ENCODE measurements around the gene EYA4. TPM values are rescaled to one million over a fixed set of nuclear protein-coding genes. Genes with fewer than 3 reads are reported as not detected.

The EYA4 gene
- total RNA-seq, 1 donor from 2014 or later = 21.4 TPM

- Mint-ChIP-seq H3K27me3 (ENCODE audit: low read depth) (peaks cover 88% of the 10 kb centered on the region), H3K4me3 (no peak overlapping the region), H3K4me1 (peaks cover 21% of the 10 kb centered on the region), H3K36me3 (no peaks in the 10 kb centered on the region), H3K9me3 (no peaks in the 10 kb centered on the region), H3K27ac (no peak overlapping the region)
- DNase-seq (ENCODE audit: low spot score in 2 of 2, unreplicated experiment in 2 of 2) = no peak
- TF ChIP-seq, protein P1, sequence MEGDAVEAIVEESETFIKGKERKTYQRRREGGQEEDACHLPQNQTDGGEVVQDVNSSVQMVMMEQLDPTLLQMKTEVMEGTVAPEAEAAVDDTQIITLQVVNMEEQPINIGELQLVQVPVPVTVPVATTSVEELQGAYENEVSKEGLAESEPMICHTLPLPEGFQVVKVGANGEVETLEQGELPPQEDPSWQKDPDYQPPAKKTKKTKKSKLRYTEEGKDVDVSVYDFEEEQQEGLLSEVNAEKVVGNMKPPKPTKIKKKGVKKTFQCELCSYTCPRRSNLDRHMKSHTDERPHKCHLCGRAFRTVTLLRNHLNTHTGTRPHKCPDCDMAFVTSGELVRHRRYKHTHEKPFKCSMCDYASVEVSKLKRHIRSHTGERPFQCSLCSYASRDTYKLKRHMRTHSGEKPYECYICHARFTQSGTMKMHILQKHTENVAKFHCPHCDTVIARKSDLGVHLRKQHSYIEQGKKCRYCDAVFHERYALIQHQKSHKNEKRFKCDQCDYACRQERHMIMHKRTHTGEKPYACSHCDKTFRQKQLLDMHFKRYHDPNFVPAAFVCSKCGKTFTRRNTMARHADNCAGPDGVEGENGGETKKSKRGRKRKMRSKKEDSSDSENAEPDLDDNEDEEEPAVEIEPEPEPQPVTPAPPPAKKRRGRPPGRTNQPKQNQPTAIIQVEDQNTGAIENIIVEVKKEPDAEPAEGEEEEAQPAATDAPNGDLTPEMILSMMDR (IDR thresholded peaks at IDR 0.05; ENCODE audit: unreplicated experiment) = no peak
Observed at GRCh38 chr6:133244519-133244918, 3.4 kb downstream of the EYA4 start.

GRCh38 chr6:133245007-133245406, 3.9 kb downstream of the EYA4 start:
- no peaks in the 10 kb centered on the region for H3K9me3 Mint-ChIP-seq
- no peak for DNase-seq (ENCODE audit: low spot score in 2 of 2, unreplicated experiment in 2 of 2)
- H3K4me3 Mint-ChIP-seq = no peak overlapping the region
- TF ChIP-seq, protein P1 (IDR thresholded peaks at IDR 0.05; ENCODE audit: unreplicated experiment) = no peak
- no peaks in the 10 kb centered on the region for H3K36me3 Mint-ChIP-seq
- peaks cover 88% of the 10 kb centered on the region for H3K27me3 Mint-ChIP-seq (ENCODE audit: low read depth)
- H3K4me1 Mint-ChIP-seq = peaks cover 21% of the 10 kb centered on the region
- no peak overlapping the region for H3K27ac Mint-ChIP-seq

DNA sequence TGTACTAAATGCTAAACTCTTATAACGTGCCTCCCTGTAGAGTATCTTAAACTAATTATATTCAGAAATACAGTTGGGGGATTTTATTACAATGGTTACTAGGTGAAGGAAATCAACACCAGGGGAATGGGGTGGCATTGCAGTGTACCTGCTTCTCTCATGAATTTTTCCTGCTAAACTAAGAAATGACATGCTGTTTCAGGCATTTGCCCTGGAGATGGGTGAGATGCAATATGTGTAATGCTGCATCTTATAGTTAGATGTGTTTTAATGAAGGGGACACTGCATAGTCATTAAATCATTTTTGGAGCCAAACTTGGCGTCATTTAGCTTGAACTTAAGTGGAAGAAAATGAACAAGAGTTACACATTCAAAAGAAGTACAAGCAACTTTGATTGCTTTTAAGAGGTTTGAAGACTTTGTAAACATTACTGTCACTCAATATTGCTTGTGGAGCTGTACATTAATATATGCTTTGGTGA, 4.3 kb downstream of the EYA4 start:
- peaks cover 84% of the 10 kb centered on the region for H3K27me3 Mint-ChIP-seq (ENCODE audit: low read depth)
- no peak overlapping the region for H3K4me3 Mint-ChIP-seq
- peaks cover 18% of the 10 kb centered on the region for H3K4me1 Mint-ChIP-seq
- H3K9me3 Mint-ChIP-seq = no peaks in the 10 kb centered on the region
- H3K27ac Mint-ChIP-seq = no peak overlapping the region
- no peaks in the 10 kb centered on the region for H3K36me3 Mint-ChIP-seq
- DNase-seq (ENCODE audit: low spot score in 2 of 2, unreplicated experiment in 2 of 2) = no peak
- TF ChIP-seq, protein P1 (IDR thresholded peaks at IDR 0.05; ENCODE audit: unreplicated experiment) = no peak

- no peak overlapping the region for H3K27ac Mint-ChIP-seq
- H3K27me3 Mint-ChIP-seq (ENCODE audit: low read depth) = peaks cover 76% of the 10 kb centered on the region
- H3K4me1 Mint-ChIP-seq = peaks cover 15% of the 10 kb centered on the region
Observed at GRCh38 chr6:133247581-133247980, 6.4 kb downstream of the EYA4 start.

DNA sequence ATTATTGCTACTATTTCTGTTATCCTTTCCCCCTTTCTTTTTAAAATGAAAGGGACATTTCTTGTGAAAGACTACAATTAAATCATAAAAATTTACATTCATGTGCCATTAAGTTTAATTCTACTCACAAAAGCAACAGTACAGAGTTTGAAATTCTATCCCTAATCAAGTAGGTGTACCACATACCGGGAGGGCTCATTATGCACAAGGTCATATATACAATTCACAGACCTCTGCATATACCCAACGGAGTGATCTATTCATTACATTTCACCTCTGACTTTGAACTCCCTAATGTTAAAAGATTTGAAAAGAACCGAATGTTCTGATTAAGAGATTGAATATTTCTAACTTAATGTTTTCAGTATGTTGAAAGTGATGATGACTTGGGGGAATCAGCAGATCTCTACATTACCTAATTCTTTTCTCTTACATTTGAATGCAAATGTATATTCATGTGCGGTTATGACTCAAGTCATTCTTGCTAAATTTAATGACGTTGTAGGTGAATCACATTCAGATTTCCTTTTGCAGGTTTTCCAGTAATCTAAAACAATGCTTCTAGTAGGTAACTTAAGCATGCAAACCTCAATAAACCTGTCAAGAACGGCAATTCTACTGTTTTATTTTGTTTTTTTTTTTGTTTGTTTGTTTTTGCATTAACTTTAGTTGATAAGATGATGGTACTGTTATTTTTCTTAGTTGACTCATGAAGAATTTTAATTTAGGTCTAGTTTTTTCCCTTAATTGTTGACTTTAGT, 7.3 kb downstream of the EYA4 start:
- Mint-ChIP-seq H3K4me3 (no peak overlapping the region), H3K9me3 (no peaks in the 10 kb centered on the region), H3K4me1 (peaks cover 10% of the 10 kb centered on the region), H3K36me3 (no peaks in the 10 kb centered on the region), H3K27ac (no peak overlapping the region), H3K27me3 (ENCODE audit: low read depth) (peaks cover 68% of the 10 kb centered on the region)
- TF ChIP-seq, protein P1 (IDR thresholded peaks at IDR 0.05; ENCODE audit: unreplicated experiment) = no peak
- DNase-seq (ENCODE audit: low spot score in 2 of 2, unreplicated experiment in 2 of 2) = no peak

More at GRCh38 chr6:133247581-133247980, 6.4 kb downstream of the EYA4 start:
- no peak for DNase-seq (ENCODE audit: low spot score in 2 of 2, unreplicated experiment in 2 of 2)
- Mint-ChIP-seq H3K4me3 (no peak overlapping the region), H3K36me3 (no peaks in the 10 kb centered on the region), H3K9me3 (no peaks in the 10 kb centered on the region)
- TF ChIP-seq, protein P1 (IDR thresholded peaks at IDR 0.05; ENCODE audit: unreplicated experiment) = no peak
